ENCODE measurements around the gene HIVEP3. TPM values are rescaled to one million over a fixed set of nuclear protein-coding genes. Genes with fewer than 3 reads are reported as not detected.

Gene HIVEP3
- total RNA-seq, 1 donor, result 1.8 TPM

DNA sequence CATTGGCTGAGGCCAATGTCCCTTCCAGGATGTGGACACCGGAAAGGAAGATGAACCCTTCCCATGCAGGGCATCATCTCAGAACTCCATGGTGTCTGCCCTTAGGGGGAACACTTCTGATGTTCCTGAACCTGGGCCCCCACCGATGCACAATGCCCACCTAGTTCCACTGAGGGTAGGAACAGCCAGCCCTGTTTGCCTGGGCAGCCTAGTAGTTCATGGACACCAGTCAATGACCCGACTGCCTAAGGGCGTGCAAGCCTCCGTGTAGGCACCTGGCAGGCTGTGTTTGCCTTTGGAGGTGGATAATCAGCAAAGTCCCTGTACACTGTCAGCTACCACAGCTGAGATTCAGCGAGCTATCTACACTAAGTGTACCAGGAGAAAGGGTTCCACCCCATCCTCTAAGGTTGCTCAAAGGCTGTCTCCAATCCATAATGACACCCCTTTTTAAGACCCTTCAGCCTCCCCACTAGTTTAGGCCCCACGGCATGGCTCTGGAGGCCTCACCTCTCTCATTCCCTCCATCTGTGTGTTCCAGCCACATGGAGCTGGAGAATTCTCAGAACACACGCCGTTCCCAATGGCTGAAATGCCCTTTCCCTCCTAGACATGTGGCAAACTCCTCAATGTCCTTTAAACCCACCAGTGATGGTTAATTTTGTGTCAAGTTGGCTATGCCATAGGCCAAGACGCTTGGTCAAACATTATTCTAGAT lies 309.4 kb downstream of the HIVEP3 start:
- TF ChIP-seq, protein P1, sequence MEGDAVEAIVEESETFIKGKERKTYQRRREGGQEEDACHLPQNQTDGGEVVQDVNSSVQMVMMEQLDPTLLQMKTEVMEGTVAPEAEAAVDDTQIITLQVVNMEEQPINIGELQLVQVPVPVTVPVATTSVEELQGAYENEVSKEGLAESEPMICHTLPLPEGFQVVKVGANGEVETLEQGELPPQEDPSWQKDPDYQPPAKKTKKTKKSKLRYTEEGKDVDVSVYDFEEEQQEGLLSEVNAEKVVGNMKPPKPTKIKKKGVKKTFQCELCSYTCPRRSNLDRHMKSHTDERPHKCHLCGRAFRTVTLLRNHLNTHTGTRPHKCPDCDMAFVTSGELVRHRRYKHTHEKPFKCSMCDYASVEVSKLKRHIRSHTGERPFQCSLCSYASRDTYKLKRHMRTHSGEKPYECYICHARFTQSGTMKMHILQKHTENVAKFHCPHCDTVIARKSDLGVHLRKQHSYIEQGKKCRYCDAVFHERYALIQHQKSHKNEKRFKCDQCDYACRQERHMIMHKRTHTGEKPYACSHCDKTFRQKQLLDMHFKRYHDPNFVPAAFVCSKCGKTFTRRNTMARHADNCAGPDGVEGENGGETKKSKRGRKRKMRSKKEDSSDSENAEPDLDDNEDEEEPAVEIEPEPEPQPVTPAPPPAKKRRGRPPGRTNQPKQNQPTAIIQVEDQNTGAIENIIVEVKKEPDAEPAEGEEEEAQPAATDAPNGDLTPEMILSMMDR (IDR thresholded peaks at IDR 0.05; ENCODE audit: extremely low read depth, low read depth, low read length), result no peak
- Histone ChIP-seq H3K79me2 (ENCODE audit: insufficient read depth, low read length) (peaks cover 18% of the 10 kb centered on the region), H3K4me2 (ENCODE audit: insufficient read depth, low read length) (no peak overlapping the region), H3K27me3 (ENCODE audit: insufficient read depth, low read length) (no peaks in the 10 kb centered on the region), H3K4me1 (ENCODE audit: insufficient read depth, low read length) (peaks cover 19% of the 10 kb centered on the region), H3K36me3 (ENCODE audit: insufficient read depth, low read length) (no peaks in the 10 kb centered on the region), H2AFZ (ENCODE audit: low read length) (no peak overlapping the region), H3K4me3 (ENCODE audit: insufficient read depth, low read length) (no peak overlapping the region), H3K27ac (ENCODE audit: low read depth, low read length) (no peak overlapping the region), H4K20me1 (ENCODE audit: insufficient read depth, low read length) (peaks cover 2% of the 10 kb centered on the region), H3K9me3 (ENCODE audit: low read depth, low read length) (no peaks in the 10 kb centered on the region)
- no peak for DNase-seq (ENCODE audit: insufficient read length, low spot score, missing footprints)

DNA sequence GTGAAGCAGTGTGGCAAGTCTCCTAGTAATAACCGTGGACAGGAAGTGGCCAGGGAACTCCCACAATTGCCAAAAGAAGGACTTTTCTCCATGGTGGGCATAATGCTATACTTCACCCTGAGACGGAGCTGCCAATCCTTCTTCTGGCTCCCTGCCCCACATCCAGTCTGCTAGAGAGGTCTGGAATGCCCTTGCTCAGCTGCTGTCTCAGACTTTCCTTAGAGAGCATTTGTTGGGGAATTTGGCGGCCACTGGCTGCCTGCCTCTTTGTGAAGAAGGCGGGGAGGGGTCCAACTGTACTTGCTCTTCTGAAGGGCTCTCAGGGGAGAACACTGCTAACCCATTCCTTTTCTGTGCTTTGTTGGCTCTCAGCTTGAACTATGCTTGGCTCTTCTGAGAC lies 310.5 kb downstream of the HIVEP3 start:
- H4K20me1 ChIP-seq (ENCODE audit: insufficient read depth, low read length), result peaks cover 2% of the 10 kb centered on the region
- no peak overlapping the region for H3K4me3 ChIP-seq (ENCODE audit: insufficient read depth, low read length)
- TF ChIP-seq, protein P1 (IDR thresholded peaks at IDR 0.05; ENCODE audit: extremely low read depth, low read depth, low read length), result no peak
- peak overlapping the region; percentile 40 for H3K4me2 ChIP-seq (ENCODE audit: insufficient read depth, low read length)
- H3K4me1 ChIP-seq (ENCODE audit: insufficient read depth, low read length), result peaks cover 10% of the 10 kb centered on the region
- DNase-seq (ENCODE audit: insufficient read length, low spot score, missing footprints), result no peak
- no peak overlapping the region for H2AFZ ChIP-seq (ENCODE audit: low read length)
- no peak overlapping the region for H3K27ac ChIP-seq (ENCODE audit: low read depth, low read length)
- peaks cover 18% of the 10 kb centered on the region for H3K79me2 ChIP-seq (ENCODE audit: insufficient read depth, low read length)
- H3K27me3 ChIP-seq (ENCODE audit: insufficient read depth, low read length), result no peaks in the 10 kb centered on the region
- no peaks in the 10 kb centered on the region for H3K9me3 ChIP-seq (ENCODE audit: low read depth, low read length)
- no peaks in the 10 kb centered on the region for H3K36me3 ChIP-seq (ENCODE audit: insufficient read depth, low read length)

GRCh38 chr1:41607808-41608207 lies 310.9 kb downstream of the HIVEP3 start:
- TF ChIP-seq, protein P1 (IDR thresholded peaks at IDR 0.05; ENCODE audit: extremely low read depth, low read depth, low read length), result no peak
- no peak overlapping the region for H3K27ac ChIP-seq (ENCODE audit: low read depth, low read length)
- H3K4me1 ChIP-seq (ENCODE audit: insufficient read depth, low read length), result peaks cover 6% of the 10 kb centered on the region
- H4K20me1 ChIP-seq (ENCODE audit: insufficient read depth, low read length), result peaks cover under 1% of the 10 kb centered on the region
- no peaks in the 10 kb centered on the region for H3K36me3 ChIP-seq (ENCODE audit: insufficient read depth, low read length)
- H3K79me2 ChIP-seq (ENCODE audit: insufficient read depth, low read length), result peaks cover 14% of the 10 kb centered on the region
- H3K9me3 ChIP-seq (ENCODE audit: low read depth, low read length), result no peaks in the 10 kb centered on the region
- H2AFZ ChIP-seq (ENCODE audit: low read length), result no peak overlapping the region
- H3K27me3 ChIP-seq (ENCODE audit: insufficient read depth, low read length), result no peaks in the 10 kb centered on the region
- DNase-seq (ENCODE audit: insufficient read length, low spot score, missing footprints), result no peak
- peak overlapping the region; percentile 40 for H3K4me2 ChIP-seq (ENCODE audit: insufficient read depth, low read length)
- no peak overlapping the region for H3K4me3 ChIP-seq (ENCODE audit: insufficient read depth, low read length)

- no peak overlapping the region for H2AFZ ChIP-seq (ENCODE audit: low read length)
- H3K27ac ChIP-seq (ENCODE audit: low read depth, low read length), result no peak overlapping the region
- H3K9me3 ChIP-seq (ENCODE audit: low read depth, low read length), result no peaks in the 10 kb centered on the region
- H3K36me3 ChIP-seq (ENCODE audit: insufficient read depth, low read length), result no peaks in the 10 kb centered on the region
- TF ChIP-seq, protein P1 (IDR thresholded peaks at IDR 0.05; ENCODE audit: extremely low read depth, low read depth, low read length), result peak; percentile 70
- H3K4me3 ChIP-seq (ENCODE audit: insufficient read depth, low read length), result no peak overlapping the region
- H3K4me1 ChIP-seq (ENCODE audit: insufficient read depth, low read length), result no peaks in the 10 kb centered on the region
- no peaks in the 10 kb centered on the region for H3K27me3 ChIP-seq (ENCODE audit: insufficient read depth, low read length)
- H3K79me2 ChIP-seq (ENCODE audit: insufficient read depth, low read length), result peaks cover 4% of the 10 kb centered on the region
- no peak for DNase-seq (ENCODE audit: insufficient read length, low spot score, missing footprints)
- no peaks in the 10 kb centered on the region for H4K20me1 ChIP-seq (ENCODE audit: insufficient read depth, low read length)
- H3K4me2 ChIP-seq (ENCODE audit: insufficient read depth, low read length), result no peak overlapping the region
These were observed 318.8 kb downstream of the HIVEP3 start for GRCh38 chr1:41599912-41600311.

All from osteoblast (primary cell).